Measurements from ENCODE around the gene TMEM254.
"Not testable (repeated sequence)": the region's sequence is repeated elsewhere in the genome, so short reads cannot be mapped to it uniquely, and the experiment has no call there.

DNA sequence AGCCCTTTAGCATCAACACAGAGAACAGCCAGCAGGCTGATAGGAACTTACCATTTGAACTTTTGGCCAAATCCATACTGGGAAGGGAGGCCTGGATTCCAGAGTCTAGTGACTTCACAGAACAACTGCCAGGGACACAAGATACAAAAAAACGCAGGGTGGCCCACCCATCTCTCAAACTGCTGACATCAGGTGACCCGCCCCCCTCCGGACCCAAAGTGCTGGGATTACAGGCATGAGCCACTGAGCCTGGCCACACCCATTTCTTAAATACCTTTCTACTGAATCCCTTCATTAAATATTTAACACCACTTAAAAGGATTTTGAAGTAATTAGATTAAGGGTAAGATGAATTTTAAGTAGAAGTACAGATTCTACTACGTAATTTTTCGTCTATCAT is 43.7 kb upstream of the TMEM254 start:
- TF ChIP-seq FOXC1 (CRISPR knock-in tag; IDR thresholded peaks at IDR 0.05; ENCODE audit: borderline replicate concordance); MYPOP (CRISPR knock-in tag; IDR thresholded peaks at IDR 0.05); ZNF232 (CRISPR knock-in tag; IDR thresholded peaks at IDR 0.05; ENCODE audit: borderline replicate concordance); CCAR2 (optimal IDR thresholded peaks at IDR 0.05; ENCODE audit: low read depth, low read length); TRIM22 (IDR thresholded peaks at IDR 0.05); PBX3 (CRISPR knock-in tag; IDR thresholded peaks at IDR 0.05; ENCODE audit: borderline replicate concordance); MXI1 (IDR thresholded peaks at IDR 0.05; ENCODE audit: borderline replicate concordance, low read depth, low read length): not testable (repeated sequence)
- TF ChIP-seq, protein P1, sequence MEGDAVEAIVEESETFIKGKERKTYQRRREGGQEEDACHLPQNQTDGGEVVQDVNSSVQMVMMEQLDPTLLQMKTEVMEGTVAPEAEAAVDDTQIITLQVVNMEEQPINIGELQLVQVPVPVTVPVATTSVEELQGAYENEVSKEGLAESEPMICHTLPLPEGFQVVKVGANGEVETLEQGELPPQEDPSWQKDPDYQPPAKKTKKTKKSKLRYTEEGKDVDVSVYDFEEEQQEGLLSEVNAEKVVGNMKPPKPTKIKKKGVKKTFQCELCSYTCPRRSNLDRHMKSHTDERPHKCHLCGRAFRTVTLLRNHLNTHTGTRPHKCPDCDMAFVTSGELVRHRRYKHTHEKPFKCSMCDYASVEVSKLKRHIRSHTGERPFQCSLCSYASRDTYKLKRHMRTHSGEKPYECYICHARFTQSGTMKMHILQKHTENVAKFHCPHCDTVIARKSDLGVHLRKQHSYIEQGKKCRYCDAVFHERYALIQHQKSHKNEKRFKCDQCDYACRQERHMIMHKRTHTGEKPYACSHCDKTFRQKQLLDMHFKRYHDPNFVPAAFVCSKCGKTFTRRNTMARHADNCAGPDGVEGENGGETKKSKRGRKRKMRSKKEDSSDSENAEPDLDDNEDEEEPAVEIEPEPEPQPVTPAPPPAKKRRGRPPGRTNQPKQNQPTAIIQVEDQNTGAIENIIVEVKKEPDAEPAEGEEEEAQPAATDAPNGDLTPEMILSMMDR (CRISPR knock-in tag; IDR thresholded peaks at IDR 0.05): not testable (repeated sequence)
